Measurements from ENCODE around the gene MRPS9. TPM values are rescaled to one million over a fixed set of nuclear protein-coding genes. Genes with fewer than 3 reads are reported as not detected.

The MRPS9 gene
- total and polyA plus RNA-seq, 2 experiments from 2014 or later = 12.8 to 22.2 TPM

GRCh38 chr2:105113616-105114291 is 75.9 kb downstream of the MRPS9 start:
- no peak for DNase-seq
- Histone ChIP-seq H3K27ac (no peak overlapping the region), H3K36me3 (ENCODE audit: low read depth) (no peaks in the 10 kb centered on the region), H3K79me2 (ENCODE audit: insufficient read depth) (no peaks in the 10 kb centered on the region), H2AFZ (no peak overlapping the region), H3K4me1 (ENCODE audit: insufficient read depth) (no peaks in the 10 kb centered on the region), H3K27me3 (replicated peaks; ENCODE audit: insufficient read depth) (no peaks in the 10 kb centered on the region), H3K4me2 (ENCODE audit: unreplicated experiment) (no peak overlapping the region), H3K4me3 (no peak overlapping the region), H3K9me3 (ENCODE audit: low read depth) (no peaks in the 10 kb centered on the region), H4K20me1 (ENCODE audit: insufficient read depth) (no peaks in the 10 kb centered on the region), H3F3A (ENCODE audit: insufficient read depth) (no peaks in the 10 kb centered on the region), H3K9ac (no peak overlapping the region), H3K9me2 (ENCODE audit: insufficient read depth) (no peaks in the 10 kb centered on the region)
- in situ Hi-C loops (cut with MboI) = loop anchor here (5.0 to 25.0 kb wide), 3 partner anchors 119 to 424 kb away; no protein-coding TSS in a partner anchor
- WGBS, 2 experiments (ENCODE audit: low coverage in 1 of 2, low lambda C conversion rate in 2 of 2, missing lambda C conversion rate in 2 of 2) = 56 to 59% methylated on average over 4 of the region's 4 CpGs
- TF ChIP-seq EZH2 (IDR thresholded peaks at IDR 0.05; ENCODE audit: insufficient read depth, poor library complexity, severe bottlenecking) (no peak), EZH2phosphoT487 (IDR thresholded peaks at IDR 0.05; ENCODE audit: insufficient read depth, low read depth) (no peak)

GRCh38 chr2:105114551-105114950 is 76.7 kb downstream of the MRPS9 start:
- no peaks in the 10 kb centered on the region for H3K27me3 ChIP-seq (replicated peaks; ENCODE audit: insufficient read depth)
- no peak overlapping the region for H3K4me3 ChIP-seq
- DNase-seq = peak; percentile 74
- H2AFZ ChIP-seq = no peak overlapping the region
- no peaks in the 10 kb centered on the region for H3K4me1 ChIP-seq (ENCODE audit: insufficient read depth)
- in situ Hi-C loops (cut with MboI) = loop anchor here (5.0 to 25.0 kb wide), 3 partner anchors 118 to 423 kb away; no protein-coding TSS in a partner anchor
- no peaks in the 10 kb centered on the region for H3K36me3 ChIP-seq (ENCODE audit: low read depth)
- H3K9me3 ChIP-seq (ENCODE audit: low read depth) = no peaks in the 10 kb centered on the region
- no peaks in the 10 kb centered on the region for H4K20me1 ChIP-seq (ENCODE audit: insufficient read depth)
- no peak overlapping the region for H3K4me2 ChIP-seq (ENCODE audit: unreplicated experiment)
- H3K9me2 ChIP-seq (ENCODE audit: insufficient read depth) = no peaks in the 10 kb centered on the region
- H3K79me2 ChIP-seq (ENCODE audit: insufficient read depth) = no peaks in the 10 kb centered on the region
- 1 to 2% methylated on average over 3 of the region's 4 CpGs for WGBS, 2 experiments (ENCODE audit: low coverage in 1 of 2, low lambda C conversion rate in 2 of 2, missing lambda C conversion rate in 2 of 2)
- H3K27ac ChIP-seq = no peak overlapping the region
- TF ChIP-seq EZH2 (IDR thresholded peaks at IDR 0.05; ENCODE audit: insufficient read depth, poor library complexity, severe bottlenecking) = no peak
- no peak for TF ChIP-seq EZH2phosphoT487 (IDR thresholded peaks at IDR 0.05; ENCODE audit: insufficient read depth, low read depth)
- no peak overlapping the region for H3K9ac ChIP-seq
- no peaks in the 10 kb centered on the region for H3F3A ChIP-seq (ENCODE audit: insufficient read depth)

- Histone ChIP-seq H3F3A (ENCODE audit: insufficient read depth) (no peaks in the 10 kb centered on the region), H3K27ac (no peak overlapping the region), H4K20me1 (ENCODE audit: insufficient read depth) (no peaks in the 10 kb centered on the region), H3K79me2 (ENCODE audit: insufficient read depth) (no peaks in the 10 kb centered on the region), H3K9me2 (ENCODE audit: insufficient read depth) (no peaks in the 10 kb centered on the region), H2AFZ (no peak overlapping the region), H3K4me2 (ENCODE audit: unreplicated experiment) (no peak overlapping the region), H3K9ac (no peak overlapping the region), H3K27me3 (replicated peaks; ENCODE audit: insufficient read depth) (no peaks in the 10 kb centered on the region), H3K4me3 (no peak overlapping the region), H3K4me1 (ENCODE audit: insufficient read depth) (no peaks in the 10 kb centered on the region), H3K36me3 (ENCODE audit: low read depth) (no peaks in the 10 kb centered on the region), H3K9me3 (ENCODE audit: low read depth) (no peaks in the 10 kb centered on the region)
- no peak for DNase-seq
- no peak for TF ChIP-seq EZH2phosphoT487 (IDR thresholded peaks at IDR 0.05; ENCODE audit: insufficient read depth, low read depth)
- TF ChIP-seq EZH2 (IDR thresholded peaks at IDR 0.05; ENCODE audit: insufficient read depth, poor library complexity, severe bottlenecking) = no peak
- in situ Hi-C loops (cut with MboI) = loop anchor here (10.0 to 25.0 kb wide), 2 partner anchors 178 to 421 kb away; no protein-coding TSS in a partner anchor
- WGBS, 2 experiments (ENCODE audit: low coverage in 1 of 2, low lambda C conversion rate in 2 of 2, missing lambda C conversion rate in 2 of 2) = 86 to 88% methylated on average over 5 of the region's 5 CpGs
These were observed 78.5 kb downstream of the MRPS9 start for GRCh38 chr2:105116348-105116747.

- no peaks in the 10 kb centered on the region for H3K79me2 ChIP-seq (ENCODE audit: insufficient read depth)
- H3K4me3 ChIP-seq = no peak overlapping the region
- H3K4me2 ChIP-seq (ENCODE audit: unreplicated experiment) = no peak overlapping the region
- 30 to 36% methylated on average over 6 of the region's 6 CpGs for WGBS, 2 experiments (ENCODE audit: low coverage in 1 of 2, low lambda C conversion rate in 2 of 2, missing lambda C conversion rate in 2 of 2)
- H3K9me2 ChIP-seq (ENCODE audit: insufficient read depth) = no peaks in the 10 kb centered on the region
- no peak overlapping the region for H2AFZ ChIP-seq
- H3K4me1 ChIP-seq (ENCODE audit: insufficient read depth) = no peaks in the 10 kb centered on the region
- DNase-seq = no peak
- no peak overlapping the region for H3K9ac ChIP-seq
- H3K36me3 ChIP-seq (ENCODE audit: low read depth) = no peaks in the 10 kb centered on the region
- H3K27ac ChIP-seq = no peak overlapping the region
- no peaks in the 10 kb centered on the region for H3F3A ChIP-seq (ENCODE audit: insufficient read depth)
- H4K20me1 ChIP-seq (ENCODE audit: insufficient read depth) = no peaks in the 10 kb centered on the region
- TF ChIP-seq EZH2 (IDR thresholded peaks at IDR 0.05; ENCODE audit: insufficient read depth, poor library complexity, severe bottlenecking) (no peak), EZH2phosphoT487 (IDR thresholded peaks at IDR 0.05; ENCODE audit: insufficient read depth, low read depth) (no peak)
- H3K27me3 ChIP-seq (replicated peaks; ENCODE audit: insufficient read depth) = peaks cover 6% of the 10 kb centered on the region
- no peaks in the 10 kb centered on the region for H3K9me3 ChIP-seq (ENCODE audit: low read depth)
- in situ Hi-C loops (cut with MboI) = loop anchor here (10.0 to 25.0 kb wide), 2 partner anchors 177 to 420 kb away; no protein-coding TSS in a partner anchor
These were observed 79.7 kb downstream of the MRPS9 start for GRCh38 chr2:105117565-105117964.
